ENCODE measurements around the gene CKM.
"Not testable (repeated sequence)": the region's sequence is repeated elsewhere in the genome, so short reads cannot be mapped to it uniquely, and the experiment has no call there.

CKM gene

GRCh38 chr19:45321848-45322247 lies 827 bp downstream of the CKM start:
- Mint-ChIP-seq H3K27me3 (peaks cover 20% of the 10 kb centered on the region), H3K27ac (no peak overlapping the region), H3K9me3 (no peaks in the 10 kb centered on the region)

GRCh38 chr19:45320997-45321775 lies 1.5 kb downstream of the CKM start:
- peaks cover 1% of the 10 kb centered on the region for H3K4me1 Mint-ChIP-seq
- H3K27me3 Mint-ChIP-seq = peaks cover 22% of the 10 kb centered on the region
- H3K4me3 Mint-ChIP-seq = no peak overlapping the region
- DNase-seq (ENCODE audit: low spot score in 2 of 2) (no peak), ATAC-seq (ENCODE audit: low read depth) (no peak)
- H3K36me3 Mint-ChIP-seq = peaks cover 3% of the 10 kb centered on the region
- no peak overlapping the region for H3K27ac Mint-ChIP-seq
- H3K9me3 Mint-ChIP-seq = no peaks in the 10 kb centered on the region

More at GRCh38 chr19:45321848-45322247, 827 bp downstream of the CKM start:
- H3K36me3 Mint-ChIP-seq = no peaks in the 10 kb centered on the region
- H3K4me3 Mint-ChIP-seq = no peak overlapping the region
- ATAC-seq (ENCODE audit: low read depth) (no peak), DNase-seq (ENCODE audit: low spot score in 2 of 2) (no peak)
- peaks cover 4% of the 10 kb centered on the region for H3K4me1 Mint-ChIP-seq

- DNase-seq (ENCODE audit: low spot score in 2 of 2) (no peak), ATAC-seq (ENCODE audit: low read depth) (no peak)
- Mint-ChIP-seq H3K27ac (no peak overlapping the region), H3K4me1 (no peaks in the 10 kb centered on the region), H3K36me3 (peaks cover 5% of the 10 kb centered on the region), H3K9me3 (no peaks in the 10 kb centered on the region), H3K27me3 (peaks cover 21% of the 10 kb centered on the region), H3K4me3 (no peak overlapping the region)
These were observed 7.4 kb downstream of the CKM start for GRCh38 chr19:45315304-45315703.

- no peaks in the 10 kb centered on the region for H3K9me3 Mint-ChIP-seq
- peaks cover 21% of the 10 kb centered on the region for H3K27me3 Mint-ChIP-seq
- no peaks in the 10 kb centered on the region for H3K4me1 Mint-ChIP-seq
- no peak for DNase-seq (ENCODE audit: low spot score in 2 of 2)
- no peak for ATAC-seq (ENCODE audit: low read depth)
- H3K36me3 Mint-ChIP-seq = peaks cover 5% of the 10 kb centered on the region
- no peak overlapping the region for H3K4me3 Mint-ChIP-seq
- H3K27ac Mint-ChIP-seq = no peak overlapping the region
These were observed 7.9 kb downstream of the CKM start for GRCh38 chr19:45314708-45315245.

GRCh38 chr19:45312285-45312684 lies 10.4 kb downstream of the CKM start:
- H3K9me3 Mint-ChIP-seq; H3K27ac Mint-ChIP-seq; ATAC-seq (ENCODE audit: low read depth); DNase-seq (ENCODE audit: low spot score in 2 of 2); H3K36me3 Mint-ChIP-seq; H3K4me1 Mint-ChIP-seq; H3K4me3 Mint-ChIP-seq: not testable (repeated sequence)
- peaks cover 17% of the 10 kb centered on the region for H3K27me3 Mint-ChIP-seq

- H3K9me3 Mint-ChIP-seq = peaks cover 1% of the 10 kb centered on the region
- DNase-seq (ENCODE audit: low spot score in 2 of 2) = no peak
These were observed 11.1 kb downstream of the CKM start for GRCh38 chr19:45311621-45312020.

GRCh38 chr19:45309322-45309721 lies 13.4 kb downstream of the CKM start:
- not testable (repeated sequence) for DNase-seq (ENCODE audit: low spot score in 2 of 2); ATAC-seq (ENCODE audit: low read depth); H3K4me1 Mint-ChIP-seq; H3K27ac Mint-ChIP-seq; H3K4me3 Mint-ChIP-seq; H3K9me3 Mint-ChIP-seq; H3K36me3 Mint-ChIP-seq; H3K27me3 Mint-ChIP-seq

More at GRCh38 chr19:45311621-45312020, 11.1 kb downstream of the CKM start:
- Mint-ChIP-seq H3K4me3 (no peak overlapping the region), H3K36me3 (peaks cover 7% of the 10 kb centered on the region), H3K4me1 (no peaks in the 10 kb centered on the region), H3K27ac (no peak overlapping the region), H3K27me3 (peaks cover 15% of the 10 kb centered on the region)
- ATAC-seq (ENCODE audit: low read depth) = no peak

- H3K27ac Mint-ChIP-seq = no peak overlapping the region
These were observed 15.3 kb downstream of the CKM start for GRCh38 chr19:45307361-45307760.

GRCh38 chr19:45306518-45307027 lies 16.1 kb downstream of the CKM start:
- DNase-seq (ENCODE audit: low spot score in 2 of 2) (no peak), ATAC-seq (ENCODE audit: low read depth) (no peak)
- H3K27me3 Mint-ChIP-seq = peaks cover 2% of the 10 kb centered on the region
- H3K36me3 Mint-ChIP-seq = peaks cover 7% of the 10 kb centered on the region
- H3K9me3 Mint-ChIP-seq = peaks cover 1% of the 10 kb centered on the region
- H3K27ac Mint-ChIP-seq = no peak overlapping the region
- H3K4me1 Mint-ChIP-seq = no peaks in the 10 kb centered on the region
- H3K4me3 Mint-ChIP-seq = no peak overlapping the region

More at GRCh38 chr19:45307361-45307760, 15.3 kb downstream of the CKM start:
- ATAC-seq (ENCODE audit: low read depth) = no peak
- H3K36me3 Mint-ChIP-seq = peaks cover 5% of the 10 kb centered on the region
- H3K27me3 Mint-ChIP-seq = peaks cover 3% of the 10 kb centered on the region
- peaks cover 1% of the 10 kb centered on the region for H3K9me3 Mint-ChIP-seq
- no peaks in the 10 kb centered on the region for H3K4me1 Mint-ChIP-seq
- DNase-seq (ENCODE audit: low spot score in 2 of 2) = no peak
- H3K4me3 Mint-ChIP-seq = no peak overlapping the region

- Mint-ChIP-seq H3K4me1 (no peaks in the 10 kb centered on the region), H3K4me3 (no peak overlapping the region), H3K27me3 (peaks cover 2% of the 10 kb centered on the region), H3K9me3 (peaks cover 1% of the 10 kb centered on the region), H3K36me3 (peaks cover 7% of the 10 kb centered on the region), H3K27ac (no peak overlapping the region)
- DNase-seq (ENCODE audit: low spot score in 2 of 2) (no peak), ATAC-seq (ENCODE audit: low read depth) (no peak)
These were observed 16.6 kb downstream of the CKM start for GRCh38 chr19:45306040-45306439.

- peaks cover 1% of the 10 kb centered on the region for H3K9me3 Mint-ChIP-seq
- H3K27me3 Mint-ChIP-seq = peaks cover 2% of the 10 kb centered on the region
- H3K4me3 Mint-ChIP-seq = no peak overlapping the region
- no peak for ATAC-seq (ENCODE audit: low read depth)
- no peaks in the 10 kb centered on the region for H3K4me1 Mint-ChIP-seq
- H3K27ac Mint-ChIP-seq = no peak overlapping the region
- peaks cover 10% of the 10 kb centered on the region for H3K36me3 Mint-ChIP-seq
- DNase-seq (ENCODE audit: low spot score in 2 of 2) = no peak
These were observed 17.3 kb downstream of the CKM start for GRCh38 chr19:45305421-45305820.

- Mint-ChIP-seq H3K27ac (no peak overlapping the region), H3K36me3 (peaks cover 12% of the 10 kb centered on the region), H3K9me3 (peaks cover 1% of the 10 kb centered on the region), H3K27me3 (peaks cover 2% of the 10 kb centered on the region), H3K4me3 (no peak overlapping the region), H3K4me1 (no peaks in the 10 kb centered on the region)
- DNase-seq (ENCODE audit: low spot score in 2 of 2) = no peak
- no peak for ATAC-seq (ENCODE audit: low read depth)
These were observed 17.7 kb downstream of the CKM start for GRCh38 chr19:45305007-45305406.

- DNase-seq (ENCODE audit: low spot score in 2 of 2) = no peak
- Mint-ChIP-seq H3K9me3 (peaks cover 1% of the 10 kb centered on the region), H3K36me3 (peaks cover 17% of the 10 kb centered on the region), H3K4me1 (no peaks in the 10 kb centered on the region), H3K27me3 (peaks cover 2% of the 10 kb centered on the region), H3K27ac (no peak overlapping the region), H3K4me3 (no peak overlapping the region)
- no peak for ATAC-seq (ENCODE audit: low read depth)
These were observed 18.3 kb downstream of the CKM start for GRCh38 chr19:45304141-45304926.
